Measurements from ENCODE around the gene VIL1. TPM values are rescaled to one million over a fixed set of nuclear protein-coding genes. Genes with fewer than 3 reads are reported as not detected.

Gene VIL1
- total RNA-seq, 1 experiment from 2014 or later = 401 TPM

DNA sequence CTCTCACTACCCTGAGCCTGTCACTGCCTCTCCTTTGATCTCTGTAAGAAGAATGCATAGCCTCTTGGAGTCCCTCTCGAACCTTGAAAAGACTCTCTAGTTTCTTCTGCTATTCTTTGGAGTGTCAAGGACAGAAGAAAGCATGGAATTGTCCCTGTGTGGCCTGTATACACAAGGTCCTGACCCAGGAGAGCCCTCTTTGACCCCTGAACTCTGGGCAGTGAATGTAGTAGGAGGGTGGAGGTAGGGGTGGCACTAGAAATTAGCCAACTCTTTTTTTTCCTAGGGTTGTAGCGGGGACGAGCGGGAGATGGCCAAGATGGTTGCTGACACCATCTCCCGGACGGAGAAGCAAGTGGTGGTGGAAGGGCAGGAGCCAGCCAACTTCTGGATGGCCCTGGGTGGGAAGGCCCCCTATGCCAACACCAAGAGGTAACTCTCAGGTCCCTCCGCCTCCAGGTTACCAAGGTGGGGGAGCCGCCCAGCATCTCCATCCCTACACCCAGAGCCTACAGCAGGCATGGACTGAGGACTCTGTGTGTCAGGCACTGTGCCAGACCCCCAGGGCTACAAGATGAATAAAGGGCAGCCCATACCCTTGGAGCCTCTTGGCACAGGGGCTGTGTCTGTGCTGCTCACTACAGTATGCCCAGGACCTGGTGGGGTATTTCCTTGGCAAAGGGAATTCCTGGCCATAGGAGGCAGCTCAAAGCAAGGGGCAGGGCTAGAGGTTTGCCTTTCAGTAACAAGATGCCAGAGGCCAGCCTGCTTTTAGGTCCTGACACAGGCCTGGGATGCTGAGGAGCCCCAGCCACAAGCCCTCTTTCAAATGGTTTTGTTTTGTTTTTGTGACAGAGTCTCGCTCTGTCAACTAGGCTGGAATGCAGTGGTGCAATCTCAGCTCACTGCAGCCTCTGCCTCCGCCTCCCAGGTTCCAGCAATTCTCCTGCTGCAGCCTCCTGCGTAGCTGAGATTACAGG lies 16.4 kb downstream of the VIL1 start:
- peaks cover 17% of the 10 kb centered on the region for H3K36me3 ChIP-seq (ENCODE audit: control insufficient read depth, insufficient read depth, low read length)
- intact Hi-C loops (cut with micrococcal nuclease; ENCODE audit: unreplicated experiment) = no loop called here
- no TSS peak for BruUV-seq (replicated peaks)
- Mint-ChIP-seq H3K27me3 (ENCODE audit: insufficient read depth, unreplicated experiment) (no peaks in the 10 kb centered on the region), H3K4me3 (ENCODE audit: unreplicated experiment) (no peak overlapping the region), H3K4me1 (ENCODE audit: low read depth, unreplicated experiment) (peaks cover 14% of the 10 kb centered on the region), H3K27ac (ENCODE audit: unreplicated experiment) (peak overlapping the region; percentile 17), H3K36me3 (ENCODE audit: insufficient read depth, unreplicated experiment) (peaks cover 96% of the 10 kb centered on the region), H3K9me3 (ENCODE audit: unreplicated experiment) (no peaks in the 10 kb centered on the region)
- ChIA-PET POLR2A (no interaction called here), CTCF (interaction anchor here (0.6 kb wide), 1 partner anchor 39 kb away, joined by 3 read pairs; no protein-coding TSS in a partner anchor)
- no peak for DNase-seq
- H3K9me3 ChIP-seq = no peaks in the 10 kb centered on the region
- TF ChIP-seq, protein P1, sequence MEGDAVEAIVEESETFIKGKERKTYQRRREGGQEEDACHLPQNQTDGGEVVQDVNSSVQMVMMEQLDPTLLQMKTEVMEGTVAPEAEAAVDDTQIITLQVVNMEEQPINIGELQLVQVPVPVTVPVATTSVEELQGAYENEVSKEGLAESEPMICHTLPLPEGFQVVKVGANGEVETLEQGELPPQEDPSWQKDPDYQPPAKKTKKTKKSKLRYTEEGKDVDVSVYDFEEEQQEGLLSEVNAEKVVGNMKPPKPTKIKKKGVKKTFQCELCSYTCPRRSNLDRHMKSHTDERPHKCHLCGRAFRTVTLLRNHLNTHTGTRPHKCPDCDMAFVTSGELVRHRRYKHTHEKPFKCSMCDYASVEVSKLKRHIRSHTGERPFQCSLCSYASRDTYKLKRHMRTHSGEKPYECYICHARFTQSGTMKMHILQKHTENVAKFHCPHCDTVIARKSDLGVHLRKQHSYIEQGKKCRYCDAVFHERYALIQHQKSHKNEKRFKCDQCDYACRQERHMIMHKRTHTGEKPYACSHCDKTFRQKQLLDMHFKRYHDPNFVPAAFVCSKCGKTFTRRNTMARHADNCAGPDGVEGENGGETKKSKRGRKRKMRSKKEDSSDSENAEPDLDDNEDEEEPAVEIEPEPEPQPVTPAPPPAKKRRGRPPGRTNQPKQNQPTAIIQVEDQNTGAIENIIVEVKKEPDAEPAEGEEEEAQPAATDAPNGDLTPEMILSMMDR (IDR thresholded peaks at IDR 0.05; ENCODE audit: insufficient read depth in 1 of 2, low read depth in 1 of 2, low read length in 1 of 2, severe bottlenecking in 1 of 2, unreplicated experiment in 1 of 2) = no peak
- no peak overlapping the region for H3K4me3 ChIP-seq (ENCODE audit: low read depth, low read length)
- no peaks in the 10 kb centered on the region for H3K27me3 ChIP-seq (replicated peaks; ENCODE audit: control insufficient read depth, insufficient read depth, low read length)
- no peaks in the 10 kb centered on the region for H3K4me1 ChIP-seq

DNA sequence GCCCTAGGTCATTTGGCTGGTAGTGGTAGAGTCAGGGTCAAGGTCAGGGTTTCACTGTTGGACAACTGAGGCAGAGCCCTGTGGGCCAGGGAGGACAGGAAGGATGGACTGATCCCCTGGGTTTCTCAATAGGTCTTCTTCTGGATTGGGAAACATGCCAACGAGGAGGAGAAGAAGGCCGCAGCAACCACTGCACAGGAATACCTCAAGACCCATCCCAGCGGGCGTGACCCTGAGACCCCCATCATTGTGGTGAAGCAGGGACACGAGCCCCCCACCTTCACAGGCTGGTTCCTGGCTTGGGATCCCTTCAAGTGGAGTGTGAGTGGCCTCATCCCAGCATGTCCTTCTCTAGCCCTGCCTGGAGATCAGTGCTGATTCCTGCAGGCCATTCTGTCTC lies 18.1 kb downstream of the VIL1 start:
- H3K4me1 ChIP-seq = no peaks in the 10 kb centered on the region
- ChIA-PET POLR2A (no interaction called here), CTCF (no interaction called here)
- intact Hi-C loops (cut with micrococcal nuclease; ENCODE audit: unreplicated experiment) = no loop called here
- DNase-seq = no peak
- H3K4me1 Mint-ChIP-seq (ENCODE audit: low read depth, unreplicated experiment) = peaks cover 14% of the 10 kb centered on the region
- no peak overlapping the region for H3K4me3 ChIP-seq (ENCODE audit: low read depth, low read length)
- peaks cover 95% of the 10 kb centered on the region for H3K36me3 Mint-ChIP-seq (ENCODE audit: insufficient read depth, unreplicated experiment)
- no peak overlapping the region for H3K4me3 Mint-ChIP-seq (ENCODE audit: unreplicated experiment)
- no TSS peak for BruUV-seq (replicated peaks)
- no peaks in the 10 kb centered on the region for H3K9me3 Mint-ChIP-seq (ENCODE audit: unreplicated experiment)
- H3K27ac Mint-ChIP-seq (ENCODE audit: unreplicated experiment) = no peak overlapping the region
- no peaks in the 10 kb centered on the region for H3K27me3 ChIP-seq (replicated peaks; ENCODE audit: control insufficient read depth, insufficient read depth, low read length)
- H3K27me3 Mint-ChIP-seq (ENCODE audit: insufficient read depth, unreplicated experiment) = no peaks in the 10 kb centered on the region
- peaks cover 23% of the 10 kb centered on the region for H3K36me3 ChIP-seq (ENCODE audit: control insufficient read depth, insufficient read depth, low read length)
- H3K9me3 ChIP-seq = no peaks in the 10 kb centered on the region
- TF ChIP-seq, protein P1 (IDR thresholded peaks at IDR 0.05; ENCODE audit: insufficient read depth in 1 of 2, low read depth in 1 of 2, low read length in 1 of 2, severe bottlenecking in 1 of 2, unreplicated experiment in 1 of 2) = no peak

DNA sequence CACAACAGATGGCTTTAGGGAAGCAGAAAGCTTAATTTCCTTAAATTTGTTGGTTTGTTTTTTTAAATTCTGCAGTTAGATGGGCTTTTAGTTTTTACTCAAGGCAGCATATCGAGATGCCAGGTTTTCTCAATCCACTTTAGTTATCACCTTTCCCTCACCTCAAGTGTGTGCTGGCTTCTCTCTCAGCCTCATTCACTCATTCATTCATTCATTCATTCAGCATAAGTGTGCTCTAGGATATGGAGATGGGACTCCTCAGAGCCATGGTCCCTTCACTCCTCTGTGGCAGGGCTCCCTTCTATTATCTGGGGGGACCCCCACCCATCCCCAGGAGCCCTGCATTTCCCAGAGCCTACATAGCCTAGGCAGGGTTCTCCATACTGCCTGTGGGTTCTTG lies 19.0 kb downstream of the VIL1 start:
- DNase-seq = no peak
- Histone ChIP-seq H3K36me3 (ENCODE audit: control insufficient read depth, insufficient read depth, low read length) (peaks cover 20% of the 10 kb centered on the region), H3K27me3 (replicated peaks; ENCODE audit: control insufficient read depth, insufficient read depth, low read length) (no peaks in the 10 kb centered on the region), H3K4me3 (ENCODE audit: low read depth, low read length) (no peak overlapping the region), H3K9me3 (no peaks in the 10 kb centered on the region), H3K4me1 (no peaks in the 10 kb centered on the region)
- TF ChIP-seq, protein P1 (IDR thresholded peaks at IDR 0.05; ENCODE audit: insufficient read depth in 1 of 2, low read depth in 1 of 2, low read length in 1 of 2, severe bottlenecking in 1 of 2, unreplicated experiment in 1 of 2) = no peak
- ChIA-PET CTCF (interaction anchor here (0.7 kb wide), 1 partner anchor 12 kb away, joined by 7 read pairs; no protein-coding TSS in a partner anchor), POLR2A (no interaction called here)
- Mint-ChIP-seq H3K27ac (ENCODE audit: unreplicated experiment) (peak overlapping the region; percentile 14), H3K4me3 (ENCODE audit: unreplicated experiment) (no peak overlapping the region), H3K4me1 (ENCODE audit: low read depth, unreplicated experiment) (peaks cover 19% of the 10 kb centered on the region), H3K27me3 (ENCODE audit: insufficient read depth, unreplicated experiment) (no peaks in the 10 kb centered on the region), H3K9me3 (ENCODE audit: unreplicated experiment) (no peaks in the 10 kb centered on the region), H3K36me3 (ENCODE audit: insufficient read depth, unreplicated experiment) (peaks cover 97% of the 10 kb centered on the region)
- intact Hi-C loops (cut with micrococcal nuclease; ENCODE audit: unreplicated experiment) = no loop called here
- BruUV-seq (replicated peaks) = no TSS peak

Measured in Caco-2 (cell line).